ENCODE measurements around the gene ZBTB42. TPM values are rescaled to one million over a fixed set of nuclear protein-coding genes. Genes with fewer than 3 reads are reported as not detected.

ZBTB42 gene
- total RNA-seq, 1 experiment from 2014 or later: 9.2 TPM

DNA sequence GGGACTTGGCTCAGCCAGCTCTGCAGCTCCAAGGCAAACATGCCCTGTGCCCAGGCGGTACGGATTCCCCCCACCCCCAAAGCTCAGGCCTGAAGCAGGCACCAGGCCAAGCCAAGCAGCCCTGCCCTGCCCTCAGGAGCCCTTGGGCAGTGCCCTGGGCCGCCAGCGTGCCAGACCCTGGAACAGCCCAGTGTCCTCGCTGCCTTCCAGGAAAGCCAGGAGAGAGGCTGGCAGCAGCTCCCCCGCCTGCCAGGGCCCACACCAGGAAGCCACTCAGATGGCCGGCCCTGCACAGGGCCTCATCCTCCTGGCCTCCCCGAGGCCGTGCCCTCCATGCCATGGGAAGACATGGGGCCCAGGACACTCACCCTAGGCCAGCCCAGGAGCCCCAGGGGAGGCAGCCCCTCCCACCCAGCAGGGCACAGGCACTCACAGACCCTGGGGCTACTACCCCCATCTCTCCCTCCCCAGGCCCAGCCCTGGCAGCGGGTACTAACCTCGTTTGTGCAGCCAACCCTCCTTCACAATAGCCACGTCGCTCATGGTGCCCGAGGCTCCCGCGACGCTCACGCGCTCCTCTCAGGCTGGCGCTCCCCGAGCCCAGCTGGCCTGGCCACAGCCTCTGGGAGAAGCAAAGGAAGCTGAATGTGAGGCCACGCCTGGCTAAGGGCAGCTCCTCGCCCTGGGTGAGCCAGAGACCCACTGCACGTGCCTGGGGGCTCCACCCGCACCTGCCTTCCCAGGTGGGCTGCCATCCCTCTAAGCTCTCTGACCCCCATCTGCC is 8.6 kb upstream of the ZBTB42 start:
- Histone ChIP-seq H3K9ac (ENCODE audit: low read length) (no peak overlapping the region), H4K20me1 (ENCODE audit: low read length) (peaks cover 27% of the 10 kb centered on the region), H3K27ac (ENCODE audit: low read length) (no peak overlapping the region), H3K4me2 (ENCODE audit: low read length) (peak overlapping the region; percentile 23; the same call in 1 of the 2 replicates), H3K79me2 (ENCODE audit: low read length) (peaks cover 70% of the 10 kb centered on the region), H3F3A (ENCODE audit: low read length, unreplicated experiment) (no peaks in the 10 kb centered on the region), H3K9me3 (ENCODE audit: low read length) (no peaks in the 10 kb centered on the region), H3K27me3 (ENCODE audit: low read length) (no peaks in the 10 kb centered on the region), H2AFZ (ENCODE audit: low read length) (no peak overlapping the region), H3K4me1 (ENCODE audit: insufficient read depth, low read length) (peaks cover 17% of the 10 kb centered on the region), H3K4me3 (ENCODE audit: low read length) (no peak overlapping the region), H3K9me2 (replicated peaks; ENCODE audit: low read length) (no peaks in the 10 kb centered on the region), H3K36me3 (ENCODE audit: low read depth, low read length) (peaks cover 4% of the 10 kb centered on the region; the same call in 1 of the 2 replicates)
- intact Hi-C loops (cut with micrococcal nuclease): no loop called here
- no TSS peak for BruUV-seq (replicated peaks)
- ATAC-seq: no peak
- TF ChIP-seq EZH2 (IDR thresholded peaks at IDR 0.05; ENCODE audit: low read length, unreplicated experiment): no peak
- TF ChIP-seq, protein P1, sequence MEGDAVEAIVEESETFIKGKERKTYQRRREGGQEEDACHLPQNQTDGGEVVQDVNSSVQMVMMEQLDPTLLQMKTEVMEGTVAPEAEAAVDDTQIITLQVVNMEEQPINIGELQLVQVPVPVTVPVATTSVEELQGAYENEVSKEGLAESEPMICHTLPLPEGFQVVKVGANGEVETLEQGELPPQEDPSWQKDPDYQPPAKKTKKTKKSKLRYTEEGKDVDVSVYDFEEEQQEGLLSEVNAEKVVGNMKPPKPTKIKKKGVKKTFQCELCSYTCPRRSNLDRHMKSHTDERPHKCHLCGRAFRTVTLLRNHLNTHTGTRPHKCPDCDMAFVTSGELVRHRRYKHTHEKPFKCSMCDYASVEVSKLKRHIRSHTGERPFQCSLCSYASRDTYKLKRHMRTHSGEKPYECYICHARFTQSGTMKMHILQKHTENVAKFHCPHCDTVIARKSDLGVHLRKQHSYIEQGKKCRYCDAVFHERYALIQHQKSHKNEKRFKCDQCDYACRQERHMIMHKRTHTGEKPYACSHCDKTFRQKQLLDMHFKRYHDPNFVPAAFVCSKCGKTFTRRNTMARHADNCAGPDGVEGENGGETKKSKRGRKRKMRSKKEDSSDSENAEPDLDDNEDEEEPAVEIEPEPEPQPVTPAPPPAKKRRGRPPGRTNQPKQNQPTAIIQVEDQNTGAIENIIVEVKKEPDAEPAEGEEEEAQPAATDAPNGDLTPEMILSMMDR (conservative IDR thresholded peaks at IDR 0.05; ENCODE audit: low read depth, low read length): no peak
- no peak for TF ChIP-seq EZH2phosphoT487 (IDR thresholded peaks at IDR 0.05; ENCODE audit: borderline replicate concordance, low read length)
- POLR2A ChIA-PET (ENCODE audit: unreplicated experiment): no interaction called here
- CTCF ChIA-PET: interaction anchor here (0.7 kb wide), 1 partner anchor 24 kb away, joined by 4 read pairs; no protein-coding TSS in a partner anchor
- no peak for DNase-seq

GRCh38 chr14:104792945-104793702 is 7.8 kb upstream of the ZBTB42 start:
- POLR2A ChIA-PET (ENCODE audit: unreplicated experiment): no interaction called here
- ATAC-seq: no peak

More at GRCh38 chr14:104792945-104793702, 7.8 kb upstream of the ZBTB42 start:
- CTCF ChIA-PET: no interaction called here
- Histone ChIP-seq H3K9me3 (ENCODE audit: low read length) (no peaks in the 10 kb centered on the region), H3K9me2 (replicated peaks; ENCODE audit: low read length) (no peaks in the 10 kb centered on the region), H2AFZ (ENCODE audit: low read length) (no peak overlapping the region), H3K79me2 (ENCODE audit: low read length) (peaks cover 64% of the 10 kb centered on the region), H4K20me1 (ENCODE audit: low read length) (peaks cover 27% of the 10 kb centered on the region), H3K27me3 (ENCODE audit: low read length) (no peaks in the 10 kb centered on the region), H3K4me1 (ENCODE audit: insufficient read depth, low read length) (peaks cover 17% of the 10 kb centered on the region), H3K36me3 (ENCODE audit: low read depth, low read length) (peaks cover 4% of the 10 kb centered on the region; the same call in 1 of the 2 replicates), H3K27ac (ENCODE audit: low read length) (no peak overlapping the region), H3K9ac (ENCODE audit: low read length) (no peak overlapping the region), H3F3A (ENCODE audit: low read length, unreplicated experiment) (no peaks in the 10 kb centered on the region), H3K4me3 (ENCODE audit: low read length) (peak overlapping the region; percentile 77; the same call in 1 of the 2 replicates), H3K4me2 (ENCODE audit: low read length) (peak overlapping the region; percentile 95)
- no TSS peak for BruUV-seq (replicated peaks)
- no peak for DNase-seq
- TF ChIP-seq EZH2 (IDR thresholded peaks at IDR 0.05; ENCODE audit: low read length, unreplicated experiment): no peak
- TF ChIP-seq, protein P1 (conservative IDR thresholded peaks at IDR 0.05; ENCODE audit: low read depth, low read length): peak; percentile 46; the same call in 1 of the 2 replicates
- TF ChIP-seq EZH2phosphoT487 (IDR thresholded peaks at IDR 0.05; ENCODE audit: borderline replicate concordance, low read length): no peak
- intact Hi-C loops (cut with micrococcal nuclease): no loop called here

Measured in PC-3 (cell line).